HG02885 (cell line): ENCODE data around the gene SCAF4.

ENCODE experiments used
- ATAC-seq: cut with Tn5 transposase; IDR thresholded peaks from one replicate; pipeline ENCODE4 v1.9.1; 2021; ENCODE audit warnings: mild to moderate bottlenecking; ENCODE audit not compliant: unreplicated experiment, poor library complexity

The SCAF4 gene

GRCh38 chr21:31713973-31714740 is 17.8 kb downstream of the SCAF4 start:
- peak; percentile 63 for ATAC-seq

- no peak for ATAC-seq
Observed at GRCh38 chr21:31713115-31713514, 18.8 kb downstream of the SCAF4 start.

- ATAC-seq = no peak
Observed at GRCh38 chr21:31711745-31712285, 20.1 kb downstream of the SCAF4 start.

- ATAC-seq = no peak
Observed at GRCh38 chr21:31711326-31711725, 20.6 kb downstream of the SCAF4 start.

GRCh38 chr21:31710586-31710985 is 21.3 kb downstream of the SCAF4 start:
- no peak for ATAC-seq

GRCh38 chr21:31708541-31708940 is 23.4 kb downstream of the SCAF4 start:
- ATAC-seq = no peak

GRCh38 chr21:31707499-31707898 is 24.4 kb downstream of the SCAF4 start:
- ATAC-seq = no peak

- no peak for ATAC-seq
Observed at GRCh38 chr21:31706562-31706961, 25.4 kb downstream of the SCAF4 start.

GRCh38 chr21:31700040-31700439 is 31.9 kb downstream of the SCAF4 start:
- ATAC-seq = no peak

- no peak for ATAC-seq
Observed at GRCh38 chr21:31698461-31698860, 33.5 kb downstream of the SCAF4 start.

- ATAC-seq = no peak
Observed at GRCh38 chr21:31696424-31696823, 35.5 kb downstream of the SCAF4 start.

GRCh38 chr21:31693222-31693621 is 38.7 kb downstream of the SCAF4 start:
- no peak for ATAC-seq

GRCh38 chr21:31688603-31689368 is 43.1 kb downstream of the SCAF4 start:
- ATAC-seq = no peak

GRCh38 chr21:31687108-31687507 is 44.8 kb downstream of the SCAF4 start:
- no peak for ATAC-seq

- ATAC-seq = no peak
Observed at GRCh38 chr21:31686272-31686915, 45.5 kb downstream of the SCAF4 start.

- ATAC-seq = no peak
Observed at GRCh38 chr21:31684918-31685317, 47.0 kb downstream of the SCAF4 start.

- ATAC-seq = no peak
Observed at GRCh38 chr21:31683029-31683428, 48.9 kb downstream of the SCAF4 start.

GRCh38 chr21:31682620-31683019 is 49.3 kb downstream of the SCAF4 start:
- ATAC-seq = no peak

- no peak for ATAC-seq
Observed at GRCh38 chr21:31678478-31678877, 53.4 kb downstream of the SCAF4 start.

- ATAC-seq = no peak
Observed at GRCh38 chr21:31677047-31677446, 54.9 kb downstream of the SCAF4 start.

GRCh38 chr21:31675960-31676359 is 56.0 kb downstream of the SCAF4 start:
- no peak for ATAC-seq
